Cardiac septum (tissue), 1 donor: ENCODE data around the gene TARDBP. TPM values are rescaled to one million over a fixed set of nuclear protein-coding genes. Genes with fewer than 3 reads are reported as not detected.
"Not testable (repeated sequence)": the region's sequence is repeated elsewhere in the genome, so short reads cannot be mapped to it uniquely, and the experiment has no call there.

Source experiments
- DNase-seq: peaks from one replicate; pipeline ENCODE4 v3.0.0-alpha.2; 2020; ENCODE audit warnings: low spot score
- intact Hi-C: fragments of 100-400 bp; cut with DNase I; formaldehyde crosslinking; loops from one replicate; pipeline ENCODE4 v1.14.0; 2022
- long read RNA-seq: library from polyadenylated mRNA; unstranded; transcript quantifications from one replicate; pipeline ENCODE4 v2.0.0, GENCODE V29; 2021
- total RNA-seq: library from RNA; stranded (reverse); fragmentation: NEBNext Ultra II Directional; extraction: Animal tissue kit (Norgen Biotek cat#: 25700); gene quantifications from one replicate; pipeline ENCODE4 v1.2.1, GENCODE V29; 2021
- donor health status: DM: no; HTN: no; CAD: no.

TARDBP gene
- 102 TPM for total RNA-seq
- long read RNA-seq, full-length matches to known transcripts = 115 of 131 reads
- long read RNA-seq, partial matches to known transcripts = 10 of 131 reads
- long read RNA-seq, other reads (novel, unspliced or antisense) = 6 of 131 reads

DNA sequence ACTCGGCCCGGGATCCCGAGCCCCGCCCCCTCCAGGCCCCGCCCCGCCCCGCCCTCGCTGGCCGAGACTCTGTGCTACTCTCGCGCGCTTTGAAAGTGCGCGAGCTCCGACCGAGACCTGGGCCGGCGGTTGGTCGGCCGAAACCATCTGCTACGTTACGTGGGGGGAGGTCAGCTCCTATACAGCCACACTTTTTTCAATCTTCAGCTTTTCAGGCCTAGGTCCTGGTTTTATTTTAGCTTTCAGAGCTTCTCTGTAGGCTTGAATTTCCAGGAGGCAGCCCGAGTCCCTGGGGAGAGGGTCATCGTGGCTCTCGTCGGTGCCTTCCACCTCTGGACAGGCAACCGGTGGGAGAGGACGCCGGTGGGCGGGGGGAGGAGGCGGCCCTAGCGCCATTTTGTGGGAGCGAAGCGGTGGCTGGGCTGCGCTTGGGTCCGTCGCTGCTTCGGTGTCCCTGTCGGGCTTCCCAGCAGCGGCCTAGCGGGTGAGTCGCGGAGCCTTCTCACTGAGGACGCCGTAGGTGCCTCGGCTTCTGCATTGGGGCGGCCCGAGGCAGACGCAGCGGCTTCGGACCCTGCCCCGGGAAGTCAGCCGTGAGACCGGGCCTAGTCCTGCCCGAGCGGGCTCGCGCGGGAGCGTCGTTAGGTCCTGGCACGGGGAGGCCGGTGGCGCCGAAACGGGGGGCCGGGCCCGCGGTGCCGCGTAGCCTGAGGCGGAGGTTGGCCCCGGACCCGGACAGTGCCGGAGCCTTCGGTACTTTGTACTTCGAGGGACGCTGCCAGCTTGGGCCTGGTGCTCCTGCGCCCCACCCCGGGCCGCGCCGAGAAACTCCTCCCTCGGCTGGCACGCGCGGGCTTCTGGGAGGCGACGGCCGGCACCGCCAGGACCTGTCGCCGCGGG is at the start of gene TARDBP:
Gene TARDBP (plus strand): TSS at position 395 of the 900 bp plus-strand sequence. CDS start 1,074 bp downstream, outside the sequence.
- intact Hi-C loops = no loop called here
- DNase-seq = peak; percentile 95

DNA sequence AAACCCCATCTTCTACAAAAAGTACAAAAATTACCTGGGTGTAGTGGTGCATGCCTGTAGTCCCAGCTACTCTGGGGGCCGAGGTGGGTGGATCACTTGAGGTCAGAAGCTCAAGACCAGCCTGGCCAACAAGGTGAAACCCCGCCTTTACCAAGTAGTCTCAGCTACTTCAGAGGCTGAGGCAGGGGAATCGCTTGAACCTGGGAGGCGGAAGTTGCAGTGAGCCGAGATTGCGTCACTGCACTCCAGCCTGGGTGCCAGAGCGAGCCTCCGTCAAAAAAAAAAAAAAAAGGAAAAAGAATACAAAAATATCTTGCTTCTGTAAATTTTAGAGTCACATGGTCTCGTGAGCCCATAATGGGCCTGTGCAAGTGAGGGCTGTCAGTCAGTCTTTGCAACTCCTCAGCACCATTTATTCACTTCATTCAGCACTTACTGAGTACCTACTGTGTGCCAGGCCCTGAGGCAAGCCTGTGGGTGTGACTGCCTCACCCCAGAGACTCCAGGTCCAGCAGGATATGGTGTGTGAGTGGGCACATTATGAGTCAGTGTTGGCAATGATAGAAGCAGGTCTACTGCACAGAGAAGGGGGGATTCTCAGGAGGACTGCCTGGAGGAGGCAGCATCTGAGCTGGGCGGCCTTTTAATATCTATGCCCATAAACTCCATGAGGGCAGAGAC is 46.8 kb upstream of the TARDBP start:
- DNase-seq = no peak
- intact Hi-C loops = no loop called here

DNA sequence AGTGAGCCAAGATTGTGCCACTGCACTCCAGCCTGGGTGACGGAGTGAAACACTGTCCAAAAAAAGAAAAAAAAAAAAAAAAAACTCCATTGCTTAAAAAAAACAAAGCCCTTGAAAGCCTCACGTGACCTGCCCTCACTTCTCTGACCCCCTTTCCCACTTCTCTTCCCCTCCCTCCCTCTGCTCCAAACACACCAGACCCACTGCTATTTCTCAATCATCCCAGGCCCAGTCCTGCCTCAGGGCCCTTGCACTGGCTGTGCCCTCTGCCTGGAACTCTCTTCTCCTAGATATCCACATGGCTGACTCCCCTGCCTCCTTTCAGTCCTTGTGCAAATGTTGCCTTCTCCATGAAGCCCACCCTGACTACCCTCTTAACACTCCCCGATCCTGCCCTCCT is 45.4 kb upstream of the TARDBP start:
- no peak for DNase-seq
- intact Hi-C loops = no loop called here

DNA sequence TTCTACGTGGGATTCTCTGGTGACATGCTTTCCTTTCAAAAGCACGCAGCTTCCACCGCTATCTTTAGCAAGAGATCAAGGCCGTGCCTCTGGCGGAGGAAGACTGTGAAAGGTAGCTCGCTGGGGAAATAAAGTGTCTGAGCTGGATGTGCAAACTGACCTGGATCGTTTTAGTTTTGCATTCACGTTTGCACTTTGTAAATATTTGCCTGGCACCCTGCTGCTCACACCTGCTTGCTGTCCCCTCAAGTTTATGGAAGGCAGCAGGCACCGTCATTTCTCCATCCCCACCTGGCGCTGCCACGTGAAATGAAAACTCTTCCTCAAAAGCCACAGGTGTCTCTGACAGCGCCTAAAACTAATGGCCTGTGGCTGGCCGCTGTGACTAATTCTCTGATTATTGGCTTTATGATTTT is 44.0 kb upstream of the TARDBP start:
- intact Hi-C loops = no loop called here
- DNase-seq = no peak

DNA sequence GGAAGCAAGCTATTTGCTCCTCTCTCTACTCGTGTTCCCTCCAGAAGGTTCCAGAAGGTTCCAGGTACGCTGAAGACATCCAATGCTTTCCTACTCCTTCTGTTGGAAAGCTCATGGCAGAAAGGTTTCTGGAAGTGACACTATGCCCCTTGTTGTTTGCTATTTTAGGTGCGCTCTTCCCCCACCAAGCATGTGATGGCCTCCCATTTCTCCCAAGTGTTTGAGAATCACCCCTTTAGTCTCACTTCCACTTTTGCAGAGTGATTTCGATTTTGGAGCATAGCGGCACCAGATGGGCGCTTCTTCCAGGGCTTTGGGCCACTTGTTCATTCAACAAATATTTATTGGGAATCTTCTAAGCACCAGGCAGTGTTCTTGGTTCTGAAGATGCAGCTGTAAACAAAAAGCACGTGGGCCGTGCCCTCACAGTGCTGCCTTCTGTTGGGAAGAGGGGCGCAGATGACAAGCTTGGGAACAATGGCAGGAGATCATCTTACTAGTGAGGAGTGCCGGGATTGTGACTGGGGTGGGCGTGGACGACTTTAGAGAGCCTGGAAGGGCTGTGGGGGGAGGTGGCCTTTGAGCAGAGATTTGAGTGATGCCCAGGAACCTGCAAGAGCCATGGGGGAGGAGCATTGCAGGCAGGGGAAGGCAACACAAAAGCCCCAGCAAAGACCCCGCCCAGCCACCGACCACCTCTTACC is 43.0 kb upstream of the TARDBP start:
- intact Hi-C loops = no loop called here
- no peak for DNase-seq

DNA sequence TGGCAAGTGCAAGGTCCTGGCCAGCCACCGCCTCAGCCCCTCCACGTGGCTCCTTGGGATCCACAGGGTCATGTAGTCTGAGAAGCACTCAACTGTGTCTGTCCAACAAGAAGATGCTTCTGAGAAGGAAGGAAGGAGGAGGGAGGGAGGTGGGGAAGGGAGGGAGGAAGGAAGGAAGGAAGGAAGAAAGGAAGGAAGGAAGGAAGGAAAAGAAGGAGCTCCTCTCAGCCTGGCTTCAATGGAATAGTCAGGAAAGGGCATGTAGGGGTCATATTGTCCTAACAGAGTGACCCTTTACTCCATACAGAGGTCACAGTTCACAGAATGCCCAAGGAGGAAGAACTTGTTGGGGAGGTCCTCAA is 42.5 kb upstream of the TARDBP start:
- DNase-seq = no peak
- intact Hi-C loops = no loop called here

DNA sequence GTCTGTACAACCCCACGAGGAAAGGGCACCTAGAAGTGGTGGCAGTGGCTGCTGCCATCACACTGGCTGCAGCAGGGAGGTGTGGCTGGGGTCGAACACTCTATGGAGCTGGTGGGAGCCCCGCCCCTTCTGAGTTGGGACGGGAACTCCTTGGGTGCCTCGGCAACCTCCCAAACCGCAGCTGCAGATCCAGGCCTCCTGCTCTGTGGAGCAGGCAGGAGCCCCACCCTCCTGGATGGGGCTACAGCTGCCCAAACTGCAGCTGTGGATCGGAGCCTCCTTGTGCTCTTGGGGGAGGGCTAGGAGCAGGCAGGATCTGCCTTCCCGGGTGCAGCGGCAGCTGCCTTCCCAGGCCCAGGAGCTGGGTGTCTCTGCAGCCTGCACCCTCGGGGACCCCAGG is 38.9 kb upstream of the TARDBP start:
- intact Hi-C loops = no loop called here
- DNase-seq = no peak

DNA sequence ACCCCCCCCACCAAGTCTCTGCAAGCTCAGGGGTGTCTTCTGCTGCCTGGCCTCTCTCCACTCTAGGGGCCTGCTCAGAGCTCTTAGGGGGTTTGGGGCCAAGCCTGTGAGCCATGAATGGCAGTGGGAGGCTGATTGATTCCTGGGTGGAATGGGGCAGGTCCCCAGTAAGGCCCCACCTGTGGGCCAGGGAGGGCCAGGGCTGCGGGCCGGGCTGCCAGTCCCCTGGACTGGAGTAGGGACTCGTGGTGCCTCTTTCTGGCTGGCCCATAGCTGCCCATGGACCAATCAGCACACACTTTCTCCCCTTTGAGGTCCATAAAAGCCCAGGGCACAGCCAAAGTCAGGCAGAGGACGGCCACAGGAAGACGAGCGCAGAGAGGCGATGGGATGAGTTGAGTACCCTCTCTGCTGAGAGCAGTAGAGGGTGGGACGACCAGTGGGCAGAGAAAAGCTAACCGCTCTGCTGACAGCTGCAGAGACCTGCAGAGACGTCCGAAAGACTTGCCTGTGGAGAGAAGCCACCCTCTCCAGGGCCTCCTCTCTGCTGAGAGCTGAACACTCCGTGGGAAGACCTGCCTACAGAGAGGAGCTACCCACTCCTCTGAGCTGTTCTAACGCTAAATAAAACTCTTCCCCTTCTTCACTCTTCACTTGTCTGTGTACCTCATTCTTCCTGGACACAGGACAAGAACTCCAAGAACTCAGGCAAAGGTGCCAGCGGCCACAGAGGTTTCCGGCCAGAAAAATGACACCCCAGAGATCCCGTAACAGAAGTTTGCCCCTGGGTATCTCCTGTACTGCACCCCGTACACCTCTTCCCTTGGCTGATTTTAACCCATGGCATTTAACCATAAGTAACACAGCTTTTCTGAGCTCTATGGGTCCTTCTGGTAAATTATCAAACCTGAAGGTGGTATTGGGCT is 38.2 kb upstream of the TARDBP start:
- no peak for DNase-seq
- intact Hi-C loops = no loop called here

DNA sequence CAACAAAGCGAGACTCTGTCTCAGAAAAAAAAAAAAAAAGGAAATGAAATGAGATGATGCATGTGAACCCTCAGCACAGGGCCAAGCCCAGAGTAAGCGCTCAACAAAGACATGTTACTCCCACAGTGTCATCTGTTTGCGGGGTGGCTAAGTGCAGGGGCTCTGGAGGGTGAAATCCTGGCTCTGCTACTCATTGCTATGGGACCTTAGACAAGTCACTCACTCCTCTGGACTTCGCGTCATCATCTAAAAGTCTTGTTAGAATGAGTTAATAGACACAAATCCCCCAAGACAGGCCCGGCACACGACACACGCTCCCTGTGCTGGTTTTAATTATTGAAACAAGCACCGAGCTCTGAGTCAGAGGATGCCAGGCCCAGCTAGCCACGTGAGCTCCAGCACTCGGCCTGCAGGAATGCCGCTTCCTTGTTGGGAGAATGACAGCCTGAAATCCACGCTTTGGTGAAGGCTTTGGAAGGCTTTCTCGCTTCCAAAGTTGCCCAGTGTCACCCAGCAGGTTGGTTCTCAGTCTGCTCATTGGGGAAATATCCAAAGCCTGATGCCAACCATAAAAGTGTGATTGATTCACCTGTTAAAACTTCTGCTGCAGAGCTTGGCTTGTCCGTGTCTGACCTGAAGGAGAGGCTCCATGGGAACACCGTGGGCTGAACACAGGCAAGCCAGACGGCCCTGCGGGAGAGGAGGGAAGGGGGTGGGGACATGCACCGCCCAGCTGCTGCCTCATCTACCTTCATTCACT is 36.7 kb upstream of the TARDBP start:
- intact Hi-C loops = no loop called here
- no peak for DNase-seq

DNA sequence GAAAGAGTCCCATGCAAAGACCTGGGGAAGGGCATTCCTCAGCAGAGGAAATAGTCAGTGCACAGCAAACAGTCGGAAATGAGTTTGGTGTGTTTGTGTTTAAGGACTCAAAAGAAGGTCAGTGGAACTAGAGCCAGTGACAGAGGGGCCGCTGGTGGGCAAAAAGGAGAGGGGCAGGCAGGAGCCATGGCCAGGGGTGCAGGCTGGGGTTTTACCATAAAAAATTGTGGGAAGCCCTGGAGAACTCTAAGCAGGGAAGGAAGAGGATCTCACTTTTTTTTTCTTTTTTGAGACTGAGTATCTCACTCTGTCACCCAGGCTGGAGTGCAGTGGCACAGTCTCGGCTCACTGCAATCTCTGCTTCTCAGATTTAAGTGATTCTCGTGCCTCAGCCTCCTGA is 33.7 kb upstream of the TARDBP start:
- intact Hi-C loops = no loop called here

DNA sequence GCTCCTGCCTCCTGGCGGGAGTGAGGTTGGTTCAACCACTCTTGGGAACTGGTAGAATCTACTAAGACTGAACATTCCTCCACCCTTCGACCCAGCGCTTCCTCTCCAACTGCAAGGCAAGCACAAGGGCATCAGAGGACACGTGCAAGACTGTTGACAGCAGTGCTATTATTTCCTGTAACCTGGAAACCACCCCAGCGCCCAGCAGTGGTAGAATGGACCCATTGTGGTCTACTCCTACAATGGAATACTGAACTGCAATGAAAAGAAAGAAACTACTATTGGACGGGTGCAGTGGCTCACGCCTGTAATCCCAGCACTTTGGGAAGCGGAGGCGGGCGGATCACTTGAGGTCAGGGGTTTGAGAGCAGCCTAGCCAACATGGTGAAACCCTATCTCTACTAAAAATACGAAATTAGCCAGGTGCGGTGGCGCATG is 33.0 kb upstream of the TARDBP start:
- DNase-seq = no peak
- intact Hi-C loops = no loop called here

More for the DNA sequence above, 33.7 kb upstream of the TARDBP start:
- DNase-seq = no peak

DNA sequence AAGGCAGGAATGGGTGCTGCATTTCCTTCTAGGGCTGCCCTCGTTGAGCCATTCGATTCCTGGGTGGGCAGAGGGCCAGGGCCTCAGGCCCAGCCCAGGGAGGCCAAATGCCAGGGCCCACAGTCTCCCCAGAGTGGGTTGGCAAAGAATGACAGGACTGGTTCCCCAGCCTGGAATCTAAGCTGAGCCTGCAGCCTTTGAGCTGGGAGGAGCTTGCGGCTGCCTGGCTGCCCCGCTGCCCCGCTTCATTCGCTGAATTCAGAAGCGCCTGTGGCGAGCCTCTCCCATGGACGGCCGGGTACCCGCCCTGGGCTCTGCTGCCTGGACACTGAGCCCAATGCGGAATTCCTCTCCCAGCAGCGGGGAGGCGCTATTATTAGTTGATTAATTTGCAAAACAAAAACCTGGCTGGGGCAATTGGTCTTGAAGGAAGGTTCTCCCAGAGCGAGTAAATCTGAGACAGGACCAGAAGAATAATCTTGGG is 32.3 kb upstream of the TARDBP start:
- peak; percentile 86 for DNase-seq
- intact Hi-C loops = no loop called here

DNA sequence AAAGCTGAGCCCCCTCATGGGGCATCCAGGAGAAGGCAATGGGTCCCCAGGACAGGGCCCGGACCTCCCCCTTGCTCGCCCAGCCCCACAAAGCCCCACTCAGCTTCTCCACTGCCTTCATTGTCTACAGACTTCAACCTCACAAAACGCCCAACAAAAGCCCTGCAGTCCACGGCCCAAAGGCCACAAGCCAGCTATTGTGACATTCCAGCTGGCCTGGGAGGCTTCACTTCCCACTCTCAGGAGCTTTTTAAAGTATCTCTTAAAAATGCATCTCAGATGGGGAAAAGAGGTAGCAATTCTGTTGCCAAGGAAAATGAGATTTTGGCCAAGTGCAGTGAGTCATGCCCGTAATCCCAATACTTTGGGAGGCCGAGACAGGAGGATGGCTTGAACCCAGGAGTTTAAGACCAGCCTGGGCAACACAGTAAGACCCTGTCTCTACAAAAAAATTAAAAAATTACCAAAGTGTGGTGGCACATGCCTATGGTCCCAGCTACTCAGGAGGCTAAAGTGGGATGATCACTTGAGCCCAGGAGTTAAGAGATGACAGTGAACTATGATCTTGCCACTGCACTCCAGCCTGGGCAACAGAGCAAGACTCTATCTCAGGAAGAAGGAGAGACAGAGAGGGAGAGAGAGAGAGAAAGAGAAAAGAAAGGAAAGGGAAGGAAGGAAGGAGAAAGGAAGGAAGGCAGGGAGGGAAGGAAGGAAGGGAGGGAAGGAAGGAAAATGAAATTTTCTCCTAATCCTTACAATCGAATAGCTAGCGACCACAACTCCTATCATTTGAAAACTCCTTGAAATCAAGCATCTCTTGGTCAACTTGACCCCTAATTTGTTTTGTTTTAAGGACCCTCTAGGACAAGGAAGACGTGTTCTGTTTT is 31.4 kb upstream of the TARDBP start:
- no peak for DNase-seq
- intact Hi-C loops = no loop called here

DNA sequence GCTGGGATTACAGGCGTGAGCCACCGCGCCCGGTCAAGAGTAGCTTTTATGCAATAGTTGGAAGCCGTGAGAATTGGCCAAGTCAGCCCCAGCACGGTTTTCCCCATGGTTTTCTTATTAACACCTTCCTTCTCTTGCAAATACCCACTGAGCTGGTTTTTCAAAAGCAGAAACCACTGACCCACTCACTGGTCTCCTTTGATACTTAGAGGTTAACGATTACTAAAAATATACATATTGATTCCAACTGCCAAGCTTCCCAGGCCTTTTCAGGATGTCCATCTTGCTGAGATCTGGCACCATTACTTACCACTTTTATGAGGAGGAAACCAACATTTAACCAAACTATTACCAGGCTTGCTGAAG is 25.9 kb upstream of the TARDBP start:
- intact Hi-C loops = no loop called here
- no peak for DNase-seq

DNA sequence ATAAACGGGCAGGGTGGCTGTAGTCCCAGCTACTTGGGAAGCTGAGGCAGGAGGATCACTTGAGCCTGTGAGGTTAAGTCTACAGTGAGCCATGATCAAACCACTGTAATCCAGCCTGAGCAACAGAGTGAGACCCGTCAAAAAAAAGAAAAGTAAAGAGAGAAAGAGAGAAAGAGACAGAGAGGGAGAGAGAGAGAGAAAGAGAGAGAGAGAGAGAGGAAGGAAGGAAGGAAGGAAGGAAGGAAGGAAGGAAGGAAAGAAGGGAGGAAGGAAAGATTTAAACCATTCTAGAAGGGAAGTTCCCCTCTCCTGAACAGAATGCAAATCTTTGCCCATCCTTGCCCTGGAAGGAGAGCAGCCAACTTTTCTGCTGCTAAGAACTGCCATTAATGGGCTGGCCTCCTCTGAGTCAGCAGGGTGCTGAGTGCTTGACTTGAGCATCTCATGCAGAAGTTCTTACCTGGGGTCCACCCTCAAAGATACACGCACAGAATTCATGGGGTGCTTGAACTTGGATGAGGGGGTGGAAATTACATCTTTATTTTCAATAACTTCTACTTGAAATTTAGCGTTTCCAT is 24.5 kb upstream of the TARDBP start:
- intact Hi-C loops = no loop called here
- no peak for DNase-seq

DNA sequence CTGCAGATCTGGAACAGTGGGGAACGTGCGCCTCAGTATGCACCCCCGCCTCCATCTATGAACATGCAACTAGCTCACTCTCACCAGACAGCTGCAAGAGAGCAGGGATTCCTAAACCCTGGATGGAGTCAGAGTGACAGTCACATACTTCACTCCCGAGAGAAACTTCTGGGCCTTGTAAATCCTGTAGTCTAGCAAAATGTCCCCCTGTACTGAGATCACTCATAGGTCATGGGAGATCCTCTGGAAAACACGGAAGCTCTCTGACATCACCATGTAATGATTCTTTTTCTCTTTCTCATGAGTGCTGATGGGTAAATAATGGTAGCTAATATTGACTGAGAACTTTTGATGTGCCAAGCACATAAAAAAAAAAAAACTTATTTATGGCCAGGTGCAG is 23.4 kb upstream of the TARDBP start:
- intact Hi-C loops = no loop called here
- no peak for DNase-seq

DNA sequence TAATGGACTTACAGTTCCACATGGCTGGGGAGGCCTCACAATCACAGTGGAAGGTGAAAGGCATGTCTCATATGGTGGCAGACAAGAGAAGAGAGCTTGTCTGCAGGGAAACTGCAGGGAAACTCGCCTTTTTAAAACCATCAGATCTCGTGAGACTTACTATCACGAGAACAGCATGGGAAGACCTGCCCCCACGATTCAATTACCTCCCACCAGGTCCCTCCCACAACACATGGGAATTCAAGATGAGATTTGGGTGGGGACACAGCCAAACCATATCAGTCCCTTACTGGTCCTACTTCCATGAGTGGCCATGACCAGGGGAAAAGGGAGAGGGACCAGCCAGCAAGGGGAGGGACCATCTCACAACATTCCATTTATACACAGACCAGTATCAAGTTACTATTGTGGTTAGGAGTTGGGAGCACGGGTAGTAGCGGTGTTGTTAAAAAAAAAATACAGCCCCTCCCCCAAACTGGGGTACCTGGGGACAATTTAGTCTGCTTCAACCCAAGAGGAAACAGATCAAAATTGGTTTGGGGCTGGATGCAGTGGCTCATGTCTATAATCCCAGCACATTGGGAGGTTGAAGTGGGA is 22.4 kb upstream of the TARDBP start:
- intact Hi-C loops, DNase-seq: not testable (repeated sequence)
